Kidney capillary endothelial cell (primary cell): ENCODE data around the gene COL8A2.
"Not testable (repeated sequence)": the region's sequence is repeated elsewhere in the genome, so short reads cannot be mapped to it uniquely, and the experiment has no call there.

ENCODE experiments used
- DNase-seq: peaks from one replicate; pipeline ENCODE4 v3.0.0-alpha.2; 2018; ENCODE audit warnings: low spot score

COL8A2 gene

GRCh38 chr1:36125129-36125991, at the start of gene COL8A2:
Gene COL8A2, minus strand, starts transcription at chr1:36125222. Its CDS starts 24,980 bp downstream, at chr1:36100242.
- DNase-seq = no peak

GRCh38 chr1:36174713-36175112, 49.7 kb upstream of the COL8A2 start:
- no peak for DNase-seq

GRCh38 chr1:36172983-36173382, 48.0 kb upstream of the COL8A2 start:
- DNase-seq = peak; percentile 89

- DNase-seq = no peak
Observed at GRCh38 chr1:36172017-36172747, 47.2 kb upstream of the COL8A2 start.

- DNase-seq = no peak
Observed at GRCh38 chr1:36170643-36171412, 45.8 kb upstream of the COL8A2 start.

- DNase-seq = no peak
Observed at GRCh38 chr1:36168514-36168913, 43.5 kb upstream of the COL8A2 start.

- DNase-seq = no peak
Observed at GRCh38 chr1:36166938-36167905, 42.2 kb upstream of the COL8A2 start.

GRCh38 chr1:36166136-36166535, 41.1 kb upstream of the COL8A2 start:
- DNase-seq = no peak

GRCh38 chr1:36165145-36165544, 40.1 kb upstream of the COL8A2 start:
- DNase-seq = no peak

- no peak for DNase-seq
Observed at GRCh38 chr1:36164361-36164760, 39.3 kb upstream of the COL8A2 start.

- DNase-seq = no peak
Observed at GRCh38 chr1:36163426-36163825, 38.4 kb upstream of the COL8A2 start.

GRCh38 chr1:36162680-36163239, 37.7 kb upstream of the COL8A2 start:
- DNase-seq = no peak

- no peak for DNase-seq
Observed at GRCh38 chr1:36161641-36162531, 36.9 kb upstream of the COL8A2 start.

GRCh38 chr1:36160949-36161485, 36.0 kb upstream of the COL8A2 start:
- no peak for DNase-seq

GRCh38 chr1:36160388-36160948, 35.4 kb upstream of the COL8A2 start:
- no peak for DNase-seq

GRCh38 chr1:36159614-36160387, 34.8 kb upstream of the COL8A2 start:
- no peak for DNase-seq

GRCh38 chr1:36158827-36159252, 33.8 kb upstream of the COL8A2 start:
- DNase-seq = not testable (repeated sequence)
